HG03354 (cell line): ENCODE results near the gene IFNW1.
"Not testable (repeated sequence)": the region's sequence is repeated elsewhere in the genome, so short reads cannot be mapped to it uniquely, and the experiment has no call there.

Experiments
- ATAC-seq: cut with Tn5 transposase; IDR thresholded peaks from one replicate; pipeline ENCODE4 v1.9.1; 2021; ENCODE audit warnings: mild to moderate bottlenecking; ENCODE audit not compliant: unreplicated experiment, poor library complexity, severe bottlenecking

Gene IFNW1

GRCh38 chr9:21141427-21141882, at the start of gene IFNW1:
Gene IFNW1 (minus strand): TSS chr9:21141832. CDS start chr9:21141570, 262 bp downstream.
- peak; percentile 70 for ATAC-seq

GRCh38 chr9:21187487-21187886, 45.9 kb upstream of the IFNW1 start, which contains the start of gene IFNA4:
Gene IFNA4 (minus strand): TSS chr9:21187587. CDS start chr9:21187531, 56 bp downstream.
- ATAC-seq: not testable (repeated sequence)

- ATAC-seq: peak; percentile 97
Measured at GRCh38 chr9:21182810-21183736, 41.4 kb upstream of the IFNW1 start.

GRCh38 chr9:21174671-21175070, 33.0 kb upstream of the IFNW1 start:
- ATAC-seq: no peak

GRCh38 chr9:21172156-21172555, 30.5 kb upstream of the IFNW1 start:
- no peak for ATAC-seq

GRCh38 chr9:21171351-21171750, 29.7 kb upstream of the IFNW1 start:
- ATAC-seq: no peak

GRCh38 chr9:21166560-21166959, 24.9 kb upstream of the IFNW1 start, which contains the start of gene IFNA21:
Gene IFNA21 (minus strand): TSS chr9:21166660. CDS start chr9:21166612, 48 bp downstream.
- ATAC-seq: not testable (repeated sequence)

GRCh38 chr9:21165516-21165915, 23.9 kb upstream of the IFNW1 start:
- no peak for ATAC-seq

- peak; percentile 93 for ATAC-seq
Measured at GRCh38 chr9:21160178-21160577, 18.5 kb upstream of the IFNW1 start.

- no peak for ATAC-seq
Measured at GRCh38 chr9:21155501-21155900, 13.9 kb upstream of the IFNW1 start.

GRCh38 chr9:21154018-21154608, 12.5 kb upstream of the IFNW1 start:
- peak; percentile 92 for ATAC-seq

- ATAC-seq: peak; percentile 45
Measured at GRCh38 chr9:21153336-21154017, 11.8 kb upstream of the IFNW1 start.

- ATAC-seq: no peak
Measured at GRCh38 chr9:21144603-21145002, 3.0 kb upstream of the IFNW1 start.

GRCh38 chr9:21137020-21137419, 4.6 kb downstream of the IFNW1 start:
- ATAC-seq: no peak

- no peak for ATAC-seq
Measured at GRCh38 chr9:21135736-21136135, 5.9 kb downstream of the IFNW1 start.

GRCh38 chr9:21128186-21128585, 13.4 kb downstream of the IFNW1 start:
- not testable (repeated sequence) for ATAC-seq

- ATAC-seq: no peak
Measured at GRCh38 chr9:21121595-21122251, 19.9 kb downstream of the IFNW1 start.

- no peak for ATAC-seq
Measured at GRCh38 chr9:21121079-21121478, 20.6 kb downstream of the IFNW1 start.

GRCh38 chr9:21119093-21119770, 22.4 kb downstream of the IFNW1 start:
- ATAC-seq: no peak
